WTC11 (cell line): ENCODE measurements around the gene DAB1. TPM values are rescaled to one million over a fixed set of nuclear protein-coding genes. Genes with fewer than 3 reads are reported as not detected.

Experiments
- ATAC-seq: fragments of 200-7000 bp; cut with Tn5 transposase; 2 replicates; pipeline ENCODE4 v1.10.0; 2021; ENCODE audit warnings: mild to moderate bottlenecking, moderate library complexity
- CTCF ChIA-PET: fragments of 300-600 bp; sonication (Branson Sonifier 250); formaldehyde crosslinking; loops from one replicate; lab custom pipeline; 2021; ENCODE audit warnings: antibody characterized with exemption; lab: Charles Lee
- POLR2A ChIA-PET: fragments of 350-600 bp; sonication (Branson Sonifier 250); formaldehyde crosslinking; loops from one replicate; lab custom pipeline; 2021; ENCODE audit warnings: antibody characterized with exemption; lab: Charles Lee
- DNase-seq: peaks from one replicate; pipeline ENCODE4 v3.0.0; 2021; ENCODE audit warnings: low spot score
- H3K27ac Mint-ChIP-seq: 2 replicates; pipeline ENCODE4 v1.8.0; 2021; ENCODE audit warnings: mixed read lengths
- H3K27me3 Mint-ChIP-seq: 2 replicates; pipeline ENCODE4 v1.8.0; 2021; ENCODE audit warnings: low read depth, mild to moderate bottlenecking, moderate library complexity, mixed read lengths
- H3K36me3 Mint-ChIP-seq: 2 replicates; pipeline ENCODE4 v1.8.0; 2021; ENCODE audit warnings: mixed read lengths
- H3K4me1 Mint-ChIP-seq: 2 replicates; pipeline ENCODE4 v1.8.0; 2022; ENCODE audit warnings: mixed read lengths
- H3K4me3 Mint-ChIP-seq: 2 replicates; pipeline ENCODE4 v1.8.0; 2021; ENCODE audit warnings: mild to moderate bottlenecking, moderate library complexity, mixed read lengths
- H3K9me3 Mint-ChIP-seq: 2 replicates; pipeline ENCODE4 v1.8.0; 2021; ENCODE audit warnings: mixed read lengths
- E2F5 ChIP-seq: sonication (generic); formaldehyde crosslinking; IDR thresholded peaks from 2 replicates; pipeline ENCODE4 v1.8.1; 2022; ENCODE audit warnings: mild to moderate bottlenecking, moderate library complexity, missing genetic modification reagents
- HMGA2 ChIP-seq: fragments of 250-450 bp; sonication (Bioruptor Pico); IDR thresholded peaks from 2 replicates; pipeline ENCODE4 v1.4.0; 2021; ENCODE audit warnings: mild to moderate bottlenecking, moderate library complexity
- NR1H2 ChIP-seq: sonication (generic); formaldehyde crosslinking; IDR thresholded peaks from 2 replicates; pipeline ENCODE4 v1.9.0; 2021; ENCODE audit warnings: mild to moderate bottlenecking, moderate library complexity, missing genetic modification reagents
- PRRX2 ChIP-seq: fragments of 250-450 bp; sonication (Bioruptor Pico); IDR thresholded peaks from 2 replicates; pipeline ENCODE4 v1.8.0; 2021; ENCODE audit warnings: mild to moderate bottlenecking
- SP1 ChIP-seq: sonication (generic); formaldehyde crosslinking; conservative IDR thresholded peaks from 2 replicates; pipeline ENCODE4 v1.8.1; 2022; ENCODE audit warnings: missing genetic modification reagents
- ZNF263 ChIP-seq: sonication (generic); formaldehyde crosslinking; IDR thresholded peaks from 2 replicates; pipeline ENCODE4 v1.8.1; 2022; ENCODE audit warnings: low read depth, mild to moderate bottlenecking, moderate library complexity, missing genetic modification reagents
- ZNF416 ChIP-seq: fragments of 250-450 bp; sonication (Bioruptor Pico); IDR thresholded peaks from 2 replicates; pipeline ENCODE4 v1.9.0; 2021; ENCODE audit warnings: mild to moderate bottlenecking, inconsistent platforms
- ZNF423 ChIP-seq: fragments of 250-450 bp; sonication (Bioruptor Pico); IDR thresholded peaks from 2 replicates; pipeline ENCODE4 v2.1.2; 2022; ENCODE audit warnings: mild to moderate bottlenecking, moderate library complexity
- total RNA-seq: library from RNA; stranded (reverse); gene quantifications from 3 replicates; pipeline ENCODE4 v1.2.3, GENCODE V29; 2021
- TF ChIP-seq, protein P1 (sequence below): sonication (generic); formaldehyde crosslinking; IDR thresholded peaks from 2 replicates; pipeline ENCODE4 v1.8.0; 2022; ENCODE audit warnings: mild to moderate bottlenecking, missing genetic modification reagents
- TF ChIP-seq, protein P2 (sequence below): fragments of 250-450 bp; sonication (Bioruptor Pico); IDR thresholded peaks from 2 replicates; pipeline ENCODE4 v1.9.0; 2021; ENCODE audit warnings: mild to moderate bottlenecking
- TF ChIP-seq, protein P3 (sequence below): sonication (generic); formaldehyde crosslinking; IDR thresholded peaks from 2 replicates; pipeline ENCODE4 v1.8.1; 2022; ENCODE audit warnings: mild to moderate bottlenecking, missing genetic modification reagents, moderate library complexity, borderline replicate concordance
- TF ChIP-seq, protein P4 (sequence below): sonication (generic); formaldehyde crosslinking; conservative IDR thresholded peaks from 2 replicates; pipeline ENCODE4 v1.8.1; 2023; ENCODE audit warnings: mild to moderate bottlenecking, low read depth, missing genetic modification reagents, moderate library complexity
- TF ChIP-seq, protein P5 (sequence below): sonication (generic); formaldehyde crosslinking; IDR thresholded peaks from 2 replicates; pipeline ENCODE4 v1.8.1; 2022; ENCODE audit warnings: low read depth, missing genetic modification reagents, borderline replicate concordance
- TF ChIP-seq, protein P6 (sequence below): fragments of 250-450 bp; sonication (Bioruptor Pico); IDR thresholded peaks from 2 replicates; pipeline ENCODE4 v2.1.2; 2022; ENCODE audit warnings: mild to moderate bottlenecking, moderate library complexity
- TF ChIP-seq, protein P7 (sequence below): fragments of 250-450 bp; sonication (Bioruptor Pico); IDR thresholded peaks from 2 replicates; pipeline ENCODE4 v1.9.0; 2021; ENCODE audit warnings: moderate library complexity, mild to moderate bottlenecking, inconsistent platforms, borderline replicate concordance

Gene DAB1
- total RNA-seq, 1 experiment from 2014 or later, result 10.7 TPM

GRCh38 chr1:57116871-57117270 is 307.0 kb downstream of the DAB1 start:
- Mint-ChIP-seq H3K27me3 (no peaks in the 10 kb centered on the region), H3K9me3 (no peaks in the 10 kb centered on the region), H3K36me3 (no peaks in the 10 kb centered on the region), H3K4me3 (no peak overlapping the region), H3K4me1 (peaks cover 10% of the 10 kb centered on the region), H3K27ac (no peak overlapping the region)
- DNase-seq (no peak), ATAC-seq (no peak)
- TF ChIP-seq, protein P1, sequence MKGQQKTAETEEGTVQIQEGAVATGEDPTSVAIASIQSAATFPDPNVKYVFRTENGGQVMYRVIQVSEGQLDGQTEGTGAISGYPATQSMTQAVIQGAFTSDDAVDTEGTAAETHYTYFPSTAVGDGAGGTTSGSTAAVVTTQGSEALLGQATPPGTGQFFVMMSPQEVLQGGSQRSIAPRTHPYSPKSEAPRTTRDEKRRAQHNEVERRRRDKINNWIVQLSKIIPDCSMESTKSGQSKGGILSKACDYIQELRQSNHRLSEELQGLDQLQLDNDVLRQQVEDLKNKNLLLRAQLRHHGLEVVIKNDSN (CRISPR knock-in tag), result no peak
- TF ChIP-seq, protein P2, sequence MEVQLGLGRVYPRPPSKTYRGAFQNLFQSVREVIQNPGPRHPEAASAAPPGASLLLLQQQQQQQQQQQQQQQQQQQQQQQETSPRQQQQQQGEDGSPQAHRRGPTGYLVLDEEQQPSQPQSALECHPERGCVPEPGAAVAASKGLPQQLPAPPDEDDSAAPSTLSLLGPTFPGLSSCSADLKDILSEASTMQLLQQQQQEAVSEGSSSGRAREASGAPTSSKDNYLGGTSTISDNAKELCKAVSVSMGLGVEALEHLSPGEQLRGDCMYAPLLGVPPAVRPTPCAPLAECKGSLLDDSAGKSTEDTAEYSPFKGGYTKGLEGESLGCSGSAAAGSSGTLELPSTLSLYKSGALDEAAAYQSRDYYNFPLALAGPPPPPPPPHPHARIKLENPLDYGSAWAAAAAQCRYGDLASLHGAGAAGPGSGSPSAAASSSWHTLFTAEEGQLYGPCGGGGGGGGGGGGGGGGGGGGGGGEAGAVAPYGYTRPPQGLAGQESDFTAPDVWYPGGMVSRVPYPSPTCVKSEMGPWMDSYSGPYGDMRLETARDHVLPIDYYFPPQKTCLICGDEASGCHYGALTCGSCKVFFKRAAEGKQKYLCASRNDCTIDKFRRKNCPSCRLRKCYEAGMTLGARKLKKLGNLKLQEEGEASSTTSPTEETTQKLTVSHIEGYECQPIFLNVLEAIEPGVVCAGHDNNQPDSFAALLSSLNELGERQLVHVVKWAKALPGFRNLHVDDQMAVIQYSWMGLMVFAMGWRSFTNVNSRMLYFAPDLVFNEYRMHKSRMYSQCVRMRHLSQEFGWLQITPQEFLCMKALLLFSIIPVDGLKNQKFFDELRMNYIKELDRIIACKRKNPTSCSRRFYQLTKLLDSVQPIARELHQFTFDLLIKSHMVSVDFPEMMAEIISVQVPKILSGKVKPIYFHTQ (CRISPR knock-in tag), result no peak
- TF ChIP-seq SP1 (CRISPR knock-in tag), result no peak
- TF ChIP-seq ZNF423 (CRISPR knock-in tag), result no peak
- no peak for TF ChIP-seq PRRX2 (CRISPR knock-in tag)
- CTCF ChIA-PET, result no interaction called here
- POLR2A ChIA-PET, result no interaction called here

DNA sequence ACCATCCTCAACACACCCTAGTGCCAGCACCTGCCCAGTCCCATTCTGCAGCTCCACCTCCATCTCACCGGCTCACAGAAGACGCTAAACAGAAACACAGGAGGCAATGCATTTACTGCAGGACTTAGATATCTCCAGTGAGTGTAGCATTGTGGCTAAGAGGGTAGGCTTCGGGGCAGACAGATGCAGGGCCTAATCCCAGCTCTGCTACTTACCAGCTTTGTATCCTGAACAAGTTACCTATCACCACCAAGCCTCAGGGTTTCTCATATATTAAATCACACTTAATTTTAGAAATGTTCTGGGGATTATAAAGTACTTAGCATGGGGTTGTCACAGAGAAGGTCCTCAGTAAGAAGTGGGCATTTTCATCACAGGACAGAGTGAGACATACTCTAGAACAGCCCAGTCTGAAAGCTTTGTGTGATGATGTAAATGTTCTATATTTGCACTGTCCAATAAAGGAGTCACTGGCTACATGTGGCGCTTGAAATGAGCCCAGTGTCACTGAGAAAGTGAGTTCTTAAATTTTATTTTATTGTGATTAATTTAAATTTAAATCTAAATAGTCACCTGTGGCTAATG is 308.7 kb downstream of the DAB1 start:
- Mint-ChIP-seq H3K27me3 (no peaks in the 10 kb centered on the region), H3K36me3 (no peaks in the 10 kb centered on the region), H3K4me1 (peaks cover 12% of the 10 kb centered on the region)

DNA sequence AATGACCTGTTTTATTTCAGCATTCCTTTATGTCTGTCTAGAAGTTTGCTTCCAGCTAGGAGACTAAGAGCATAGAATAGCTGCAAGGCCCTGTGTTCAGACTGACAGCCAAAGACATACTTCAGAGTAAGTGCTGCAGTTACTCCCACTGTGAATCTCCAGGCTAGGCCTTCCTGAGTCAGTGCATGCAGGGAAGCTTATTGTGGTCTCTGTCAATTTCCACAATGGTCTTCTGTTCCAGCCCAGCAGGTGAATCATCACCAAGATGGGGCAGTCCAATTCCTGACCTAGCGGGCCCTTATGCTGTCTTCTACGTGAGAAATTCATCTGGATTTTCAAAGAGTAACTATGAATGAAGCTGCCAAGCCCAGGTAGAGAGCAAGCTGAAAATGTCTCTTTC is 311.7 kb downstream of the DAB1 start:
- Mint-ChIP-seq H3K27me3 (no peaks in the 10 kb centered on the region), H3K4me1 (peaks cover 12% of the 10 kb centered on the region), H3K27ac (no peak overlapping the region), H3K9me3 (no peaks in the 10 kb centered on the region), H3K36me3 (no peaks in the 10 kb centered on the region), H3K4me3 (no peak overlapping the region)
- ATAC-seq (peak; percentile 91), DNase-seq (no peak)
- ChIA-PET CTCF (interaction anchor here (1.1 kb wide), 1 partner anchor 144 kb away, joined by 3 read pairs; no protein-coding TSS in a partner anchor), POLR2A (no interaction called here)
- TF ChIP-seq, protein P3, sequence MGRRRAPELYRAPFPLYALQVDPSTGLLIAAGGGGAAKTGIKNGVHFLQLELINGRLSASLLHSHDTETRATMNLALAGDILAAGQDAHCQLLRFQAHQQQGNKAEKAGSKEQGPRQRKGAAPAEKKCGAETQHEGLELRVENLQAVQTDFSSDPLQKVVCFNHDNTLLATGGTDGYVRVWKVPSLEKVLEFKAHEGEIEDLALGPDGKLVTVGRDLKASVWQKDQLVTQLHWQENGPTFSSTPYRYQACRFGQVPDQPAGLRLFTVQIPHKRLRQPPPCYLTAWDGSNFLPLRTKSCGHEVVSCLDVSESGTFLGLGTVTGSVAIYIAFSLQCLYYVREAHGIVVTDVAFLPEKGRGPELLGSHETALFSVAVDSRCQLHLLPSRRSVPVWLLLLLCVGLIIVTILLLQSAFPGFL (CRISPR knock-in tag), result no peak
- TF ChIP-seq, protein P4, sequence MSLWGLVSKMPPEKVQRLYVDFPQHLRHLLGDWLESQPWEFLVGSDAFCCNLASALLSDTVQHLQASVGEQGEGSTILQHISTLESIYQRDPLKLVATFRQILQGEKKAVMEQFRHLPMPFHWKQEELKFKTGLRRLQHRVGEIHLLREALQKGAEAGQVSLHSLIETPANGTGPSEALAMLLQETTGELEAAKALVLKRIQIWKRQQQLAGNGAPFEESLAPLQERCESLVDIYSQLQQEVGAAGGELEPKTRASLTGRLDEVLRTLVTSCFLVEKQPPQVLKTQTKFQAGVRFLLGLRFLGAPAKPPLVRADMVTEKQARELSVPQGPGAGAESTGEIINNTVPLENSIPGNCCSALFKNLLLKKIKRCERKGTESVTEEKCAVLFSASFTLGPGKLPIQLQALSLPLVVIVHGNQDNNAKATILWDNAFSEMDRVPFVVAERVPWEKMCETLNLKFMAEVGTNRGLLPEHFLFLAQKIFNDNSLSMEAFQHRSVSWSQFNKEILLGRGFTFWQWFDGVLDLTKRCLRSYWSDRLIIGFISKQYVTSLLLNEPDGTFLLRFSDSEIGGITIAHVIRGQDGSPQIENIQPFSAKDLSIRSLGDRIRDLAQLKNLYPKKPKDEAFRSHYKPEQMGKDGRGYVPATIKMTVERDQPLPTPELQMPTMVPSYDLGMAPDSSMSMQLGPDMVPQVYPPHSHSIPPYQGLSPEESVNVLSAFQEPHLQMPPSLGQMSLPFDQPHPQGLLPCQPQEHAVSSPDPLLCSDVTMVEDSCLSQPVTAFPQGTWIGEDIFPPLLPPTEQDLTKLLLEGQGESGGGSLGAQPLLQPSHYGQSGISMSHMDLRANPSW (CRISPR knock-in tag), result no peak
- TF ChIP-seq HMGA2 (CRISPR knock-in tag), result 0 out of 2 replicates have a peak, but pooled peaks have one; percentile 19
- TF ChIP-seq, protein P5, sequence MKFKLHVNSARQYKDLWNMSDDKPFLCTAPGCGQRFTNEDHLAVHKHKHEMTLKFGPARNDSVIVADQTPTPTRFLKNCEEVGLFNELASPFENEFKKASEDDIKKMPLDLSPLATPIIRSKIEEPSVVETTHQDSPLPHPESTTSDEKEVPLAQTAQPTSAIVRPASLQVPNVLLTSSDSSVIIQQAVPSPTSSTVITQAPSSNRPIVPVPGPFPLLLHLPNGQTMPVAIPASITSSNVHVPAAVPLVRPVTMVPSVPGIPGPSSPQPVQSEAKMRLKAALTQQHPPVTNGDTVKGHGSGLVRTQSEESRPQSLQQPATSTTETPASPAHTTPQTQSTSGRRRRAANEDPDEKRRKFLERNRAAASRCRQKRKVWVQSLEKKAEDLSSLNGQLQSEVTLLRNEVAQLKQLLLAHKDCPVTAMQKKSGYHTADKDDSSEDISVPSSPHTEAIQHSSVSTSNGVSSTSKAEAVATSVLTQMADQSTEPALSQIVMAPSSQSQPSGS (CRISPR knock-in tag), result no peak
- no peak for TF ChIP-seq E2F5 (CRISPR knock-in tag)
- TF ChIP-seq, protein P6, sequence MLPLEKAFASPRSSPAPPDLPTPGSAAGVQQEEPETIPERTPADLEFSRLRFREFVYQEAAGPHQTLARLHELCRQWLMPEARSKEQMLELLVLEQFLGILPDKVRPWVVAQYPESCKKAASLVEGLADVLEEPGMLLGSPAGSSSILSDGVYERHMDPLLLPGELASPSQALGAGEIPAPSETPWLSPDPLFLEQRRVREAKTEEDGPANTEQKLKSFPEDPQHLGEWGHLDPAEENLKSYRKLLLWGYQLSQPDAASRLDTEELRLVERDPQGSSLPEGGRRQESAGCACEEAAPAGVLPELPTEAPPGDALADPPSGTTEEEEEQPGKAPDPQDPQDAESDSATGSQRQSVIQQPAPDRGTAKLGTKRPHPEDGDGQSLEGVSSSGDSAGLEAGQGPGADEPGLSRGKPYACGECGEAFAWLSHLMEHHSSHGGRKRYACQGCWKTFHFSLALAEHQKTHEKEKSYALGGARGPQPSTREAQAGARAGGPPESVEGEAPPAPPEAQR, result no peak
- TF ChIP-seq ZNF423 (CRISPR knock-in tag), result peak; percentile 53; the same call in 1 of the 2 replicates
- TF ChIP-seq ZNF416 (CRISPR knock-in tag), result no peak
- no peak for TF ChIP-seq NR1H2

More for the DNA sequence above, 308.7 kb downstream of the DAB1 start:
- Mint-ChIP-seq H3K27ac (no peak overlapping the region), H3K4me3 (no peak overlapping the region), H3K9me3 (no peaks in the 10 kb centered on the region)
- CTCF ChIA-PET, result no interaction called here
- ATAC-seq, result no peak
- no peak for DNase-seq
- POLR2A ChIA-PET, result interaction anchor here (0.9 kb wide), 1 partner anchor 1799 kb away, joined by 3 read pairs; no protein-coding TSS in a partner anchor
- TF ChIP-seq ZNF263 (CRISPR knock-in tag), result no peak
- TF ChIP-seq, protein P7, sequence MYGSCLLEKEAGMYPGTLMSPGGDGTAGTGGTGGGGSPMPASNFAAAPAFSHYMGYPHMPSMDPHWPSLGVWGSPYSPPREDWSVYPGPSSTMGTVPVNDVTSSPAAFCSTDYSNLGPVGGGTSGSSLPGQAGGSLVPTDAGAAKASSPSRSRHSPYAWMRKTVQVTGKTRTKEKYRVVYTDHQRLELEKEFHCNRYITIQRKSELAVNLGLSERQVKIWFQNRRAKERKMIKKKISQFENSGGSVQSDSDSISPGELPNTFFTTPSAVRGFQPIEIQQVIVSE (CRISPR knock-in tag), result no peak
